ENCODE results near the gene YPEL3.

Gene YPEL3

GRCh38 chr16:30112197-30113030, 16.4 kb upstream of the YPEL3 start:
- Histone ChIP-seq H3K4me1 (ENCODE audit: control insufficient read depth in 1 of 2, insufficient read depth in 1 of 2, low read depth in 1 of 2, low read length in 1 of 2) (no peaks in the 10 kb centered on the region), H3K36me3 (peaks cover 98% of the 10 kb centered on the region), H3K27ac (peak overlapping the region; percentile 49), H3K27me3 (no peaks in the 10 kb centered on the region), H3K9me3 (no peaks in the 10 kb centered on the region), H3K4me3 (ENCODE audit: low read depth in 1 of 2, low read length in 1 of 2) (no peak overlapping the region)
- TF ChIP-seq CTCF (IDR thresholded peaks at IDR 0.05): peak; percentile 80

- H3K36me3 ChIP-seq: peaks cover 98% of the 10 kb centered on the region
- H3K9me3 ChIP-seq: no peaks in the 10 kb centered on the region
- H3K27me3 ChIP-seq: no peaks in the 10 kb centered on the region
- TF ChIP-seq CTCF (IDR thresholded peaks at IDR 0.05): no peak
- H3K4me3 ChIP-seq (ENCODE audit: low read depth in 1 of 2, low read length in 1 of 2): no peak overlapping the region
- H3K27ac ChIP-seq: no peak overlapping the region
- no peaks in the 10 kb centered on the region for H3K4me1 ChIP-seq (ENCODE audit: control insufficient read depth in 1 of 2, insufficient read depth in 1 of 2, low read depth in 1 of 2, low read length in 1 of 2)
Measured at GRCh38 chr16:30110661-30111060, 14.6 kb upstream of the YPEL3 start.

- H3K27me3 ChIP-seq: no peaks in the 10 kb centered on the region
- H3K27ac ChIP-seq: no peak overlapping the region
- peaks cover 94% of the 10 kb centered on the region for H3K36me3 ChIP-seq
- H3K4me1 ChIP-seq (ENCODE audit: control insufficient read depth in 1 of 2, insufficient read depth in 1 of 2, low read depth in 1 of 2, low read length in 1 of 2): no peaks in the 10 kb centered on the region
- TF ChIP-seq CTCF (IDR thresholded peaks at IDR 0.05): no peak
- no peaks in the 10 kb centered on the region for H3K9me3 ChIP-seq
- H3K4me3 ChIP-seq (ENCODE audit: low read depth in 1 of 2, low read length in 1 of 2): no peak overlapping the region
Measured at GRCh38 chr16:30108059-30108850, 12.2 kb upstream of the YPEL3 start.

GRCh38 chr16:30104492-30104891, 8.5 kb upstream of the YPEL3 start:
- Histone ChIP-seq H3K9me3 (no peaks in the 10 kb centered on the region), H3K27me3 (no peaks in the 10 kb centered on the region), H3K36me3 (peaks cover 63% of the 10 kb centered on the region), H3K4me3 (ENCODE audit: low read depth in 1 of 2, low read length in 1 of 2) (no peak overlapping the region), H3K4me1 (ENCODE audit: control insufficient read depth in 1 of 2, insufficient read depth in 1 of 2, low read depth in 1 of 2, low read length in 1 of 2) (no peaks in the 10 kb centered on the region), H3K27ac (peak overlapping the region; percentile 32)
- TF ChIP-seq CTCF (IDR thresholded peaks at IDR 0.05): no peak

- no peak overlapping the region for H3K4me3 ChIP-seq (ENCODE audit: low read depth in 1 of 2, low read length in 1 of 2)
Measured at GRCh38 chr16:30104090-30104489, 8.1 kb upstream of the YPEL3 start.

More at GRCh38 chr16:30104090-30104489, 8.1 kb upstream of the YPEL3 start:
- Histone ChIP-seq H3K27me3 (no peaks in the 10 kb centered on the region), H3K27ac (peak overlapping the region; percentile 32), H3K9me3 (no peaks in the 10 kb centered on the region), H3K36me3 (peaks cover 59% of the 10 kb centered on the region), H3K4me1 (ENCODE audit: control insufficient read depth in 1 of 2, insufficient read depth in 1 of 2, low read depth in 1 of 2, low read length in 1 of 2) (no peaks in the 10 kb centered on the region)
- no peak for TF ChIP-seq CTCF (IDR thresholded peaks at IDR 0.05)
